Fibroblast of upper back skin (primary cell): ENCODE measurements around the gene SRSF7.

Source experiments
- DNase-seq: peaks from one replicate; pipeline ENCODE4 v3.0.0-alpha.2; 2013

The SRSF7 gene

GRCh38 chr2:38700113-38700785, 50.9 kb downstream of the SRSF7 start:
- no peak for DNase-seq

GRCh38 chr2:38698467-38699003, 52.6 kb downstream of the SRSF7 start:
- DNase-seq, result no peak

- DNase-seq, result no peak
Measured at GRCh38 chr2:38697116-38697840, 53.9 kb downstream of the SRSF7 start.
